Measurements from ENCODE around the gene MON1A.

DNA sequence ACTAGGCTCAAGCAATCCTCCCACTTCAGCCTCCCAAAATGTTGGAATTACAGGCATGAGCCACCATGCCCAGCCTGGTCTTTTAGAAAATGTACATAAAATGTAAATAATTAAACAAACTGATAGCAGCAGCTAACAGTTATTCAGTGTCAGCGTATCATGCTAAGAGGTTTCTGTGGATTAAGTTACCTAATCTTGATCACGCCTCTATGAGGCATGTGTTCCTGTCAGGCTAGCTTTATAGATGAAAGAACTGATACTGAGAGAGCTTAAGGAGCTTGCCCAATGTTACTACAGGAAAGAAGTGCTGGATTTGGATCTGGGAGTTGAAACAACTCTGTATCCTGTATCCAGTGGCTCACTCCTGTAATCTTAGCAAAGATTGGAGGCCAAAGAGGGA lies 14.7 kb downstream of the MON1A start:
- TF ChIP-seq POLR2A (IDR thresholded peaks at IDR 0.05; ENCODE audit: low read length) (no peak), GATA1 (IDR thresholded peaks at IDR 0.05; ENCODE audit: low read depth, low read length) (no peak)
